ENCODE results near the gene PHACTR1.

DNA sequence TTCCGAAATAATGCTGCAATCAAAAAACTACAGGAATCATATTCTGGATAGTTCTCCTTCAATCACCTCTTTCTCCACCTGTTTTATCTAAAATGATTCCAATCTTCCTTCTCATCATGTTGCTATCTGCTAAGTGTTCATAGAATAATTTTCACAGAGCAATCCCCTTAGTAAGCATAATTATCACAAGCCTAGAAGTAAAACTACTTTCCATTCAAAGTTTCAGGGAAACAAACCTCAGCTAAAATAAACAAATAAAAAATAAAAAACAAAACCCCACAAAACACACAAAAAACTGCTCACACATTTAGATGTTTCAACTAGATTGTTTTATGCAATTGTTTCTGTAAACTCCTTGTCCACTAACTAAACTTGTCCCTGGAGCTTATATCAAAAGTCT, 291.2 kb downstream of the PHACTR1 start:
- TF ChIP-seq, protein P1, sequence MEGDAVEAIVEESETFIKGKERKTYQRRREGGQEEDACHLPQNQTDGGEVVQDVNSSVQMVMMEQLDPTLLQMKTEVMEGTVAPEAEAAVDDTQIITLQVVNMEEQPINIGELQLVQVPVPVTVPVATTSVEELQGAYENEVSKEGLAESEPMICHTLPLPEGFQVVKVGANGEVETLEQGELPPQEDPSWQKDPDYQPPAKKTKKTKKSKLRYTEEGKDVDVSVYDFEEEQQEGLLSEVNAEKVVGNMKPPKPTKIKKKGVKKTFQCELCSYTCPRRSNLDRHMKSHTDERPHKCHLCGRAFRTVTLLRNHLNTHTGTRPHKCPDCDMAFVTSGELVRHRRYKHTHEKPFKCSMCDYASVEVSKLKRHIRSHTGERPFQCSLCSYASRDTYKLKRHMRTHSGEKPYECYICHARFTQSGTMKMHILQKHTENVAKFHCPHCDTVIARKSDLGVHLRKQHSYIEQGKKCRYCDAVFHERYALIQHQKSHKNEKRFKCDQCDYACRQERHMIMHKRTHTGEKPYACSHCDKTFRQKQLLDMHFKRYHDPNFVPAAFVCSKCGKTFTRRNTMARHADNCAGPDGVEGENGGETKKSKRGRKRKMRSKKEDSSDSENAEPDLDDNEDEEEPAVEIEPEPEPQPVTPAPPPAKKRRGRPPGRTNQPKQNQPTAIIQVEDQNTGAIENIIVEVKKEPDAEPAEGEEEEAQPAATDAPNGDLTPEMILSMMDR (IDR thresholded peaks at IDR 0.05; ENCODE audit: low read depth, low read length, missing input control), result no peak
- TF ChIP-seq RAD21 (IDR thresholded peaks at IDR 0.05), result no peak
- TF ChIP-seq, protein P2, sequence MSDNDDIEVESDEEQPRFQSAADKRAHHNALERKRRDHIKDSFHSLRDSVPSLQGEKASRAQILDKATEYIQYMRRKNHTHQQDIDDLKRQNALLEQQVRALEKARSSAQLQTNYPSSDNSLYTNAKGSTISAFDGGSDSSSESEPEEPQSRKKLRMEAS (IDR thresholded peaks at IDR 0.05), result no peak
- no peak for TF ChIP-seq SP1 (IDR thresholded peaks at IDR 0.05)
- TF ChIP-seq, protein P3, sequence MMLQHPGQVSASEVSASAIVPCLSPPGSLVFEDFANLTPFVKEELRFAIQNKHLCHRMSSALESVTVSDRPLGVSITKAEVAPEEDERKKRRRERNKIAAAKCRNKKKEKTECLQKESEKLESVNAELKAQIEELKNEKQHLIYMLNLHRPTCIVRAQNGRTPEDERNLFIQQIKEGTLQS (IDR thresholded peaks at IDR 0.05), result no peak
- TF ChIP-seq YY1 (IDR thresholded peaks at IDR 0.05), result no peak
- TF ChIP-seq EGR1 (IDR thresholded peaks at IDR 0.05; ENCODE audit: low read depth in 2 of 2), result no peak
- TF ChIP-seq HNF4G (IDR thresholded peaks at IDR 0.05), result no peak
- TF ChIP-seq TAF1 (conservative IDR thresholded peaks at IDR 0.05), result no peak
- TF ChIP-seq, protein P4, sequence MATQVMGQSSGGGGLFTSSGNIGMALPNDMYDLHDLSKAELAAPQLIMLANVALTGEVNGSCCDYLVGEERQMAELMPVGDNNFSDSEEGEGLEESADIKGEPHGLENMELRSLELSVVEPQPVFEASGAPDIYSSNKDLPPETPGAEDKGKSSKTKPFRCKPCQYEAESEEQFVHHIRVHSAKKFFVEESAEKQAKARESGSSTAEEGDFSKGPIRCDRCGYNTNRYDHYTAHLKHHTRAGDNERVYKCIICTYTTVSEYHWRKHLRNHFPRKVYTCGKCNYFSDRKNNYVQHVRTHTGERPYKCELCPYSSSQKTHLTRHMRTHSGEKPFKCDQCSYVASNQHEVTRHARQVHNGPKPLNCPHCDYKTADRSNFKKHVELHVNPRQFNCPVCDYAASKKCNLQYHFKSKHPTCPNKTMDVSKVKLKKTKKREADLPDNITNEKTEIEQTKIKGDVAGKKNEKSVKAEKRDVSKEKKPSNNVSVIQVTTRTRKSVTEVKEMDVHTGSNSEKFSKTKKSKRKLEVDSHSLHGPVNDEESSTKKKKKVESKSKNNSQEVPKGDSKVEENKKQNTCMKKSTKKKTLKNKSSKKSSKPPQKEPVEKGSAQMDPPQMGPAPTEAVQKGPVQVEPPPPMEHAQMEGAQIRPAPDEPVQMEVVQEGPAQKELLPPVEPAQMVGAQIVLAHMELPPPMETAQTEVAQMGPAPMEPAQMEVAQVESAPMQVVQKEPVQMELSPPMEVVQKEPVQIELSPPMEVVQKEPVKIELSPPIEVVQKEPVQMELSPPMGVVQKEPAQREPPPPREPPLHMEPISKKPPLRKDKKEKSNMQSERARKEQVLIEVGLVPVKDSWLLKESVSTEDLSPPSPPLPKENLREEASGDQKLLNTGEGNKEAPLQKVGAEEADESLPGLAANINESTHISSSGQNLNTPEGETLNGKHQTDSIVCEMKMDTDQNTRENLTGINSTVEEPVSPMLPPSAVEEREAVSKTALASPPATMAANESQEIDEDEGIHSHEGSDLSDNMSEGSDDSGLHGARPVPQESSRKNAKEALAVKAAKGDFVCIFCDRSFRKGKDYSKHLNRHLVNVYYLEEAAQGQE (IDR thresholded peaks at IDR 0.05), result no peak
- TF ChIP-seq, protein P5, sequence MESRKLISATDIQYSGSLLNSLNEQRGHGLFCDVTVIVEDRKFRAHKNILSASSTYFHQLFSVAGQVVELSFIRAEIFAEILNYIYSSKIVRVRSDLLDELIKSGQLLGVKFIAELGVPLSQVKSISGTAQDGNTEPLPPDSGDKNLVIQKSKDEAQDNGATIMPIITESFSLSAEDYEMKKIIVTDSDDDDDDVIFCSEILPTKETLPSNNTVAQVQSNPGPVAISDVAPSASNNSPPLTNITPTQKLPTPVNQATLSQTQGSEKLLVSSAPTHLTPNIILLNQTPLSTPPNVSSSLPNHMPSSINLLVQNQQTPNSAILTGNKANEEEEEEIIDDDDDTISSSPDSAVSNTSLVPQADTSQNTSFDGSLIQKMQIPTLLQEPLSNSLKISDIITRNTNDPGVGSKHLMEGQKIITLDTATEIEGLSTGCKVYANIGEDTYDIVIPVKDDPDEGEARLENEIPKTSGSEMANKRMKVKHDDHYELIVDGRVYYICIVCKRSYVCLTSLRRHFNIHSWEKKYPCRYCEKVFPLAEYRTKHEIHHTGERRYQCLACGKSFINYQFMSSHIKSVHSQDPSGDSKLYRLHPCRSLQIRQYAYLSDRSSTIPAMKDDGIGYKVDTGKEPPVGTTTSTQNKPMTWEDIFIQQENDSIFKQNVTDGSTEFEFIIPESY (IDR thresholded peaks at IDR 0.05), result no peak
- no peak for TF ChIP-seq JUND (IDR thresholded peaks at IDR 0.05)
- TF ChIP-seq RXRA (IDR thresholded peaks at IDR 0.05), result no peak
- TF ChIP-seq FOXA1 (IDR thresholded peaks at IDR 0.05), result no peak

Data from liver (tissue), 3 donors.